GM13977 (cell line): Measurements from ENCODE around the gene ZXDC.

Experiments used
- DNase-seq: peaks from one replicate; pipeline ENCODE4 v3.0.0; 2012; ENCODE audit warnings: low spot score
- CTCF ChIP-seq: IDR thresholded peaks from 2 replicates; pipeline ENCODE4 v1.5.1; 2012; ENCODE audit warnings: mild to moderate bottlenecking, control low read depth; ENCODE audit not compliant: insufficient read depth; ENCODE audit errors: extremely low read depth, missing control alignments
- in situ Hi-C: fragments of 300-500 bp; cut with MboI; formaldehyde crosslinking; loops from one replicate; pipeline ENCODE4 v1.12.0; 2022; ENCODE audit warnings: low sequenced_read_pairs, low pct_unique_long_range_greater_than_20kb, mixed read lengths, inconsistent platforms; ENCODE audit not compliant: unreplicated experiment

ZXDC gene

GRCh38 chr3:126502656-126503055 is 27.0 kb upstream of the ZXDC start:
- in situ Hi-C loops: no loop called here
- no peak for DNase-seq
- no peak for TF ChIP-seq CTCF

GRCh38 chr3:126501736-126502135 is 26.0 kb upstream of the ZXDC start:
- in situ Hi-C loops: no loop called here
- no peak for TF ChIP-seq CTCF
- DNase-seq: no peak

GRCh38 chr3:126501054-126501453 is 25.4 kb upstream of the ZXDC start:
- in situ Hi-C loops: no loop called here
- no peak for TF ChIP-seq CTCF

GRCh38 chr3:126500016-126500415 is 24.3 kb upstream of the ZXDC start:
- DNase-seq: no peak
- no peak for TF ChIP-seq CTCF

More at GRCh38 chr3:126501054-126501453, 25.4 kb upstream of the ZXDC start:
- no peak for DNase-seq

GRCh38 chr3:126499401-126499800 is 23.7 kb upstream of the ZXDC start:
- no peak for DNase-seq
- in situ Hi-C loops: no loop called here
- TF ChIP-seq CTCF: no peak

More at GRCh38 chr3:126500016-126500415, 24.3 kb upstream of the ZXDC start:
- in situ Hi-C loops: no loop called here

GRCh38 chr3:126498929-126499328 is 23.2 kb upstream of the ZXDC start:
- no peak for DNase-seq
- in situ Hi-C loops: no loop called here
- TF ChIP-seq CTCF: peak; percentile 6

- no peak for TF ChIP-seq CTCF
- DNase-seq: no peak
- in situ Hi-C loops: no loop called here
These were observed 22.8 kb upstream of the ZXDC start for GRCh38 chr3:126498461-126498860.
